GM12878 (cell line): Measurements from ENCODE around the gene YDJC. TPM values are rescaled to one million over a fixed set of nuclear protein-coding genes. Genes with fewer than 3 reads are reported as not detected.

Experiments
- ATAC-seq: fragments of 200-7000 bp; cut with Tn5 transposase; 3 replicates; pipeline ENCODE4 v1.9.1; 2020; ENCODE audit warnings: mild to moderate bottlenecking, moderate library complexity
- BruUV-seq: library from RNA; stranded (reverse); fragments of 400-500 nt; replicated peaks from 2 replicates; lab custom pipeline; 2021; lab: Mats Ljungman, UMichigan
- CTCF ChIA-PET: fragments of 300-600 bp; sonication (Branson Sonifier 250); formaldehyde crosslinking; extraction: SDS; loops from one replicate; lab custom pipeline; 2021; ENCODE audit warnings: inconsistent platforms; lab: Yijun Ruan, JAX
- POLR2A ChIA-PET: fragments of 350-600 bp; formaldehyde crosslinking; extraction: SDS; loops from one replicate; lab custom pipeline; 2021; ENCODE audit warnings: inconsistent platforms; lab: Charles Lee
- RAD21 ChIA-PET: fragments of 300-600 bp; sonication (Branson Sonifier 250); formaldehyde crosslinking; loops from one replicate; lab custom pipeline; 2023; ENCODE audit warnings: antibody characterized with exemption; ENCODE audit not compliant: unreplicated experiment; lab: Charles Lee
- SMC1A ChIA-PET: fragments of 300-600 bp; sonication (Branson Sonifier 250); formaldehyde crosslinking; loops from one replicate; lab custom pipeline; 2023; ENCODE audit not compliant: unreplicated experiment, uncharacterized antibody; lab: Charles Lee
- DNase-seq: peaks from one replicate; pipeline ENCODE4 v3.0.0-alpha.2; 2011; ENCODE audit warnings: low read depth, low spot score
- FAIRE-seq: peaks from 3 replicates; lab custom pipeline; 2011; peaks lifted over from hg19 to GRCh38; lab: Jason Lieb, UNC
- H2AFZ ChIP-seq: 2 replicates; pipeline ENCODE4 v1.6.0; 2011; ENCODE audit warnings: low read depth, low read length, control low read depth; ENCODE audit not compliant: control insufficient read depth
- H3K27ac ChIP-seq: 2 replicates; pipeline ENCODE4 v1.5.1; 2011; ENCODE audit warnings: control low read depth; ENCODE audit not compliant: control insufficient read depth, insufficient read depth
- H3K27me3 ChIP-seq, 2 experiments: replicated peaks in 1 of 2; 2 replicates each; pipeline versions ENCODE4 v1.6.0 to v1.6.1; 2011; ENCODE audit warnings: low read length in 1 of 2; ENCODE audit not compliant: control insufficient read depth in 2 of 2, insufficient read depth in 2 of 2
- H3K36me3 ChIP-seq, 2 experiments: 2 replicates each; pipeline ENCODE4 v1.5.1; 2011; ENCODE audit warnings: low read length in 1 of 2; ENCODE audit not compliant: control insufficient read depth in 2 of 2, insufficient read depth in 2 of 2
- H3K4me1 ChIP-seq: 2 replicates; pipeline ENCODE4 v1.6.1; 2011; ENCODE audit warnings: mild to moderate bottlenecking, low read length, moderate library complexity, mixed read lengths; ENCODE audit not compliant: control insufficient read depth, insufficient read depth
- H3K4me2 ChIP-seq: 2 replicates; pipeline ENCODE4 v1.6.0; 2011; ENCODE audit warnings: control low read depth; ENCODE audit not compliant: control insufficient read depth, insufficient read depth
- H3K4me3 ChIP-seq: fragments of 200-600 bp; sonication (generic); 2 replicates; pipeline ENCODE4 v1.5.1; 2016
- H3K79me2 ChIP-seq: 2 replicates; pipeline ENCODE4 v1.6.0; 2011; ENCODE audit warnings: low read length; ENCODE audit not compliant: control insufficient read depth, insufficient read depth
- H3K9ac ChIP-seq: 2 replicates; pipeline ENCODE4 v1.8.0; 2011; ENCODE audit warnings: low read length, control low read depth, mixed read lengths; ENCODE audit not compliant: control insufficient read depth, insufficient read depth
- H3K9me3 ChIP-seq: replicated peaks from 3 replicates; pipeline ENCODE4 v1.5.1; 2011; ENCODE audit warnings: mild to moderate bottlenecking, low read length; ENCODE audit not compliant: control insufficient read depth, insufficient read depth
- H4K20me1 ChIP-seq: 2 replicates; pipeline ENCODE4 v1.6.0; 2011; ENCODE audit not compliant: control insufficient read depth, insufficient read depth
- ASH2L ChIP-seq: fragments of 300-600, 200-600 bp; sonication (generic); IDR thresholded peaks from 2 replicates; pipeline ENCODE4 v1.6.1; 2017; ENCODE audit warnings: low read depth, mild to moderate bottlenecking, borderline replicate concordance
- BACH1 ChIP-seq: fragments of 450-650 bp; IDR thresholded peaks from 2 replicates; pipeline ENCODE4 v1.6.1; 2017; ENCODE audit warnings: mild to moderate bottlenecking, borderline replicate concordance
- CHD2 ChIP-seq: IDR thresholded peaks from 2 replicates; pipeline ENCODE4 v1.6.1; 2011; ENCODE audit warnings: low read depth, low read length, improper control_type of control experiment, borderline replicate concordance
- CHD4 ChIP-seq: fragments of 200-600 bp; sonication (generic); IDR thresholded peaks from 2 replicates; pipeline ENCODE4 v1.6.1; 2016; ENCODE audit warnings: mild to moderate bottlenecking
- DPF2 ChIP-seq: fragments of 450-650 bp; IDR thresholded peaks from 2 replicates; pipeline ENCODE4 v1.6.1; 2017; ENCODE audit warnings: mild to moderate bottlenecking
- EED ChIP-seq: sonication (generic); IDR thresholded peaks from 2 replicates; pipeline ENCODE4 v1.6.1; 2016; ENCODE audit warnings: antibody characterized with exemption, low read depth
- GATAD2B ChIP-seq: fragments of 450-650 bp; conservative IDR thresholded peaks from 2 replicates; pipeline ENCODE4 v1.6.1; 2017; ENCODE audit warnings: low read depth, mild to moderate bottlenecking, moderate library complexity
- HDAC6 ChIP-seq: fragments of 200-600 bp; sonication (generic); IDR thresholded peaks from one replicate; pipeline ENCODE4 v1.8.0; 2017; ENCODE audit warnings: antibody characterized with exemption; ENCODE audit not compliant: unreplicated experiment
- IKZF1 ChIP-seq: fragments of 450-650 bp; conservative IDR thresholded peaks from 2 replicates; pipeline ENCODE4 v1.6.1; 2017; ENCODE audit warnings: antibody characterized with exemption, mild to moderate bottlenecking
- JUNB ChIP-seq: IDR thresholded peaks from 2 replicates; pipeline ENCODE4 v1.6.1; 2016; ENCODE audit warnings: antibody characterized with exemption, mild to moderate bottlenecking
- LARP7 ChIP-seq: fragments of 450-650 bp; IDR thresholded peaks from 2 replicates; pipeline ENCODE4 v1.6.1; 2017; ENCODE audit warnings: mild to moderate bottlenecking
- MAX ChIP-seq: IDR thresholded peaks from 2 replicates; pipeline ENCODE4 v1.6.1; 2012; ENCODE audit warnings: low read depth, low read length, improper control_type of control experiment
- NFYB ChIP-seq: IDR thresholded peaks from 2 replicates; pipeline ENCODE4 v1.6.1; 2011; ENCODE audit warnings: low read depth, mild to moderate bottlenecking, low read length, improper control_type of control experiment, moderate library complexity; ENCODE audit not compliant: insufficient read depth
- NKRF ChIP-seq: fragments of 450-650 bp; conservative IDR thresholded peaks from 2 replicates; pipeline ENCODE4 v1.6.1; 2017; ENCODE audit warnings: mild to moderate bottlenecking, moderate library complexity
- NRF1 ChIP-seq: conservative IDR thresholded peaks from 2 replicates; pipeline ENCODE4 v1.6.1; 2011; ENCODE audit warnings: mild to moderate bottlenecking, low read depth, low read length, improper control_type of control experiment
- POLR2A ChIP-seq: IDR thresholded peaks from 2 replicates; pipeline ENCODE4 v1.6.1; 2011; ENCODE audit warnings: low read depth, mild to moderate bottlenecking, low read length
- POLR2AphosphoS2 ChIP-seq: IDR thresholded peaks from 2 replicates; pipeline ENCODE4 v1.6.1; 2011; ENCODE audit warnings: low read depth, mild to moderate bottlenecking, low read length, improper control_type of control experiment, moderate library complexity
- RB1 ChIP-seq: fragments of 450-650 bp; formaldehyde crosslinking; IDR thresholded peaks from 2 replicates; pipeline ENCODE4 v1.6.1; 2017; ENCODE audit warnings: mild to moderate bottlenecking, borderline replicate concordance
- SKIL ChIP-seq: fragments of 450-650 bp; IDR thresholded peaks from 2 replicates; pipeline ENCODE4 v1.6.1; 2017; ENCODE audit warnings: mild to moderate bottlenecking, low read depth, inconsistent platforms; ENCODE audit not compliant: poor library complexity, severe bottlenecking
- ZBED1 ChIP-seq: IDR thresholded peaks from 2 replicates; pipeline ENCODE4 v1.6.1; 2016; ENCODE audit warnings: borderline replicate concordance
- WGBS: methylation state at CpG from one replicate; pipeline ENCODE4 v1.1.6; 2016; ENCODE audit warnings: low lambda C conversion rate; ENCODE audit not compliant: insufficient replicate concordance, insufficient coverage; ENCODE audit errors: missing lambda C conversion rate; 5-methylcytosine and 5-hydroxymethylcytosine counted together
- in situ Hi-C: fragments of 300-500 bp; cut with MboI; formaldehyde crosslinking; loops from 9 replicates; pipeline ENCODE4 v1.14.3; 2018; ENCODE audit warnings: mixed read lengths
- intact Hi-C: fragments of 100-400 bp; cut with micrococcal nuclease; formaldehyde crosslinking; loops from one replicate; pipeline ENCODE4 v1.14.2; 2022; ENCODE audit not compliant: unreplicated experiment
- polyA plus RNA-seq, 11 experiments: library from polyadenylated mRNA; depleted of rRNA in 4 of 11; unstranded in 6 of 11; stranded (reverse) in 5 of 11; fragments of >200 nt; fragmentation: Nextera tagmentation in 4 of 11; fragmentation: Illumina TruSeq in 1 of 11; extraction: Ambion mirVana in 4 of 11; extraction: Trizol in 1 of 11; gene quantifications; 1 replicate in 1 of 11; 2 replicates in 10 of 11; pipeline versions ENCODE4 v1.2.1 to v1.2.3, GENCODE V29; 2011 to 2016; ENCODE audit warnings: inconsistent platforms in 2 of 11, missing spikeins in 2 of 11, low read depth in 1 of 11
- total RNA-seq, 4 experiments: library from RNA; depleted of rRNA in 3 of 4; stranded (reverse); fragments of >200 nt in 3 of 4; fragmentation: Illumina TruSeq in 1 of 4; extraction: Trizol in 1 of 4; gene quantifications; 2 replicates each; pipeline versions ENCODE4 v1.2.1 to v1.2.3, GENCODE V29; 2013 to 2021

YDJC gene
- total and polyA plus RNA-seq, 10 of the 15 experiments (the other 5 are each of a cell fraction or from before 2014, with no cell fraction given), result 1.00 to 77.6 (median 38.4) TPM

GRCh38 chr22:21657360-21658032 is 27.7 kb upstream of the YDJC start:
- H3K9me3 ChIP-seq, result no peaks in the 10 kb centered on the region
- peak overlapping the region; percentile 75; the same call in 1 of the 2 replicates for H3K4me3 ChIP-seq
- no TSS peak for BruUV-seq
- ATAC-seq, result peak; percentile 97
- H3K27ac ChIP-seq, result no peak overlapping the region
- FAIRE-seq, result no peak
- H3K4me1 ChIP-seq, result no peaks in the 10 kb centered on the region; the same call in 1 of the 2 replicates
- CTCF ChIA-PET, result interaction anchor here (0.6 to 1.2 kb wide), 4 partner anchors 11 to 73 kb away, joined by 3 to 4 read pairs (median 4); partner anchors contain the start of gene SDF2L1
- POLR2A ChIA-PET, result no interaction called here
- in situ Hi-C loops, result no loop called here
- no peaks in the 10 kb centered on the region for H3K27me3 ChIP-seq
- peaks cover 0 to 3% of the 10 kb centered on the region in 2 experiments; a peak in 2 of 4 replicates for H3K36me3 ChIP-seq
- peak overlapping the region; percentile 84 for H2AFZ ChIP-seq
- intact Hi-C loops, result no loop called here
- SMC1A ChIA-PET, result interaction anchor here (0.9 kb wide), 1 partner anchor 14 kb away, joined by 3 read pairs; no protein-coding TSS in a partner anchor
- no peaks in the 10 kb centered on the region for H4K20me1 ChIP-seq
- peak overlapping the region; percentile 93 for H3K4me2 ChIP-seq
- WGBS, result 3% methylated on average over 62 of the region's 79 CpGs
- peak overlapping the region; percentile 48 for H3K9ac ChIP-seq
- RAD21 ChIA-PET, result interaction anchor here (1.5 kb wide), 1 partner anchor 16 kb away, joined by 4 read pairs; the partner anchor contains the start of gene SDF2L1
- DNase-seq, result peak; percentile 39
- peaks cover 3% of the 10 kb centered on the region for H3K79me2 ChIP-seq
- peak; percentile 62; the same call in 1 of the 2 replicates for TF ChIP-seq POLR2AphosphoS2
- 0 out of 2 replicates have a peak, but pooled peaks have one; percentile 49 for TF ChIP-seq DPF2
- TF ChIP-seq IKZF1, result peak; percentile 95
- 0 out of 2 replicates have a peak, but pooled peaks have one; percentile 38 for TF ChIP-seq ZBED1
- TF ChIP-seq EED, result no peak
- no peak for TF ChIP-seq SKIL
- peak; percentile 68; the same call in 1 of the 2 replicates for TF ChIP-seq LARP7
- peak; percentile 43; the same call in 1 of the 2 replicates for TF ChIP-seq RB1
- 0 out of 2 replicates have a peak, but pooled peaks have one; percentile 12 for TF ChIP-seq CHD2
- TF ChIP-seq NFYB, result peak; percentile 66; the same call in 1 of the 2 replicates
- peak; percentile 34; the same call in 1 of the 2 replicates for TF ChIP-seq NRF1
- TF ChIP-seq CHD4, result no peak
- no peak for TF ChIP-seq JUNB
- TF ChIP-seq ASH2L, result no peak
- TF ChIP-seq MAX, result peak; percentile 52; the same call in 1 of the 2 replicates
- peak; percentile 58; the same call in 1 of the 2 replicates for TF ChIP-seq BACH1
- TF ChIP-seq GATAD2B, result peak; percentile 61; the same call in 1 of the 2 replicates
- peak; percentile 79 for TF ChIP-seq POLR2A
- TF ChIP-seq NKRF, result peak; percentile 63; the same call in 1 of the 2 replicates
- no peak for TF ChIP-seq HDAC6
